Upper lobe of left lung (tissue), 6 donors: Measurements from ENCODE around the gene BRMS1L. TPM values are rescaled to one million over a fixed set of nuclear protein-coding genes. Genes with fewer than 3 reads are reported as not detected.
"Not testable (repeated sequence)": the region's sequence is repeated elsewhere in the genome, so short reads cannot be mapped to it uniquely, and the experiment has no call there.

ENCODE experiments used
- ATAC-seq, 2 donors: fragments of 200-7000 bp; cut with Tn5 transposase; one replicate each; pipeline ENCODE4 v1.9.1; 2022; ENCODE audit warnings: mild to moderate bottlenecking in 2 of 2, moderate library complexity in 2 of 2; ENCODE audit not compliant: low FRiP score in 2 of 2
- DNase-seq, 2 donors: peaks; one replicate each; pipeline ENCODE4 v3.0.0-alpha.2; 2019 to 2020
- H3K27ac ChIP-seq, 4 donors: fragments of 200-600 bp; sonication (generic); one replicate each; pipeline ENCODE4 v1.5.1; 2016 to 2019
- H3K27me3 ChIP-seq, 4 donors: fragments of 200-600 bp; sonication (generic); one replicate each; pipeline ENCODE4 v1.5.1; 2017 to 2019
- H3K36me3 ChIP-seq, 4 donors: fragments of 200-600 bp; sonication (generic); one replicate each; pipeline ENCODE4 v1.5.1; 2016 to 2019
- H3K4me1 ChIP-seq, 4 donors: fragments of 200-600 bp; sonication (generic); one replicate each; pipeline ENCODE4 v1.5.1; 2018 to 2019
- H3K4me3 ChIP-seq, 4 donors: fragments of 200-600 bp; sonication (generic); one replicate each; pipeline ENCODE4 v1.5.1; 2017 to 2019; ENCODE audit warnings: mild to moderate bottlenecking in 2 of 4, moderate library complexity in 1 of 4
- H3K9me3 ChIP-seq, 4 donors: fragments of 200-600 bp; sonication (generic); one replicate each; pipeline ENCODE4 v1.5.1; 2018 to 2019
- CTCF ChIP-seq, 6 experiments: fragments of 450-650 bp in 4 of 6; fragments of 200-600 bp in 2 of 6; sonication (generic) in 2 of 6; IDR thresholded peaks; one replicate each; pipeline ENCODE4 v1.5.1; 2016 to 2019; ENCODE audit warnings: antibody characterized with exemption in 6 of 6
- EP300 ChIP-seq, 4 donors: sonication (generic); formaldehyde crosslinking; IDR thresholded peaks; one replicate each; pipeline ENCODE4 v1.5.1; 2017; ENCODE audit warnings: antibody characterized with exemption in 4 of 4, control low read depth in 2 of 4
- POLR2A ChIP-seq, 4 donors: fragments of 450-650 bp; IDR thresholded peaks; one replicate each; pipeline ENCODE4 v1.5.1; 2016 to 2017; ENCODE audit warnings: antibody characterized with exemption in 4 of 4, mild to moderate bottlenecking in 2 of 4
- POLR2AphosphoS5 ChIP-seq, 2 donors: sonication (generic); formaldehyde crosslinking; IDR thresholded peaks; one replicate each; pipeline ENCODE4 v1.5.1; 2017; ENCODE audit warnings: antibody characterized with exemption in 2 of 2
- WGBS, 2 donors: methylation state at CpG; one replicate each; pipeline ENCODE4 v1.1.5; 2017 to 2018; 5-methylcytosine and 5-hydroxymethylcytosine counted together
- total RNA-seq, 6 donors: library from RNA; depleted of rRNA in 4 of 6; stranded (reverse); fragments of >200 nt in 4 of 6; gene quantifications; one replicate each; pipeline versions ENCODE4 v1.1.0 to v1.2.1, GENCODE V29; 2016 to 2021
- donor health status: DM: no; HTN: no; CAD: no; lungs with moderate emphysema.
- donor health status: DM: no; HTN: yes; CAD: no; lungs with severe emphysema.

The BRMS1L gene
- total RNA-seq, 6 donors from 2014 or later: 2.1 to 14.4 (median 6.7) TPM

- H3K4me1 ChIP-seq: peaks cover 10 to 24% (median 18%) of the 10 kb centered on the region in 4 donors
- TF ChIP-seq CTCF (IDR thresholded peaks at IDR 0.05): no peak
- TF ChIP-seq EP300 (IDR thresholded peaks at IDR 0.05): no peak
- TF ChIP-seq POLR2A (IDR thresholded peaks at IDR 0.05): no peak
- TF ChIP-seq POLR2AphosphoS5 (IDR thresholded peaks at IDR 0.05): no peak
- no peaks in the 10 kb centered on the region for H3K27me3 ChIP-seq
- peak overlapping the region; percentile 74 to 90 (median 80) for H3K4me3 ChIP-seq
- DNase-seq: peak in 1 of 2 donors; percentile 57
- no peaks in the 10 kb centered on the region for H3K36me3 ChIP-seq
- H3K9me3 ChIP-seq: no peaks in the 10 kb centered on the region
- WGBS, 2 donors: 2 to 4% methylated on average over 11 of the region's 11 CpGs
- no peak for ATAC-seq
- H3K27ac ChIP-seq: peak overlapping the region; percentile 89 to 95 (median 92)
Measured at GRCh38 chr14:35808076-35808637, 18.0 kb upstream of the BRMS1L start.

- peak in 3 of 4 donors; percentile 73 to 94 (median 83) for TF ChIP-seq POLR2A (IDR thresholded peaks at IDR 0.05)
- peak in 1 of 4 donors; percentile 25 for TF ChIP-seq EP300 (IDR thresholded peaks at IDR 0.05)
- TF ChIP-seq POLR2AphosphoS5 (IDR thresholded peaks at IDR 0.05): peak; percentile 83 to 95
- peak in 4 of 6 experiments; percentile 60 to 82 (median 69) for TF ChIP-seq CTCF (IDR thresholded peaks at IDR 0.05)
- 1% methylated on average over 10 to 22 of the region's 66 CpGs for WGBS, 2 donors
- DNase-seq (peak; percentile 92 to 96), ATAC-seq (peak; percentile 99)
- Histone ChIP-seq H3K4me1 (peaks cover 7 to 22% (median 17%) of the 10 kb centered on the region in 4 donors), H3K4me3 (peak within 1 kb of the TSS; percentile 74 to 90 (median 80)), H3K27ac (peak within 1 kb of the TSS; percentile 89 to 95 (median 92))
- not testable (repeated sequence) for H3K27me3 ChIP-seq, H3K9me3 ChIP-seq, H3K36me3 ChIP-seq
Measured at GRCh38 chr14:35808638-35809563, 17.2 kb upstream of the BRMS1L start, which contains the start of gene RALGAPA1. Gene RALGAPA1 (minus strand): TSS chr14:35809295. CDS start chr14:35808835, 460 bp downstream.

- H3K4me1 ChIP-seq: peaks cover 7 to 22% (median 17%) of the 10 kb centered on the region in 4 donors
- no peak for ATAC-seq
- H3K9me3 ChIP-seq: no peaks in the 10 kb centered on the region
- WGBS, 2 donors: 25 to 30% methylated on average over 2 of the region's 2 CpGs
- no peak for TF ChIP-seq EP300 (IDR thresholded peaks at IDR 0.05)
- TF ChIP-seq POLR2AphosphoS5 (IDR thresholded peaks at IDR 0.05): no peak
- no peak for TF ChIP-seq CTCF (IDR thresholded peaks at IDR 0.05)
- no peaks in the 10 kb centered on the region for H3K36me3 ChIP-seq
- peak overlapping the region; percentile 89 to 95 (median 92) for H3K27ac ChIP-seq
- no peak for DNase-seq
- no peaks in the 10 kb centered on the region for H3K27me3 ChIP-seq
- peak overlapping the region in 3 of 4 donors; percentile 74 to 80 (median 79) for H3K4me3 ChIP-seq
Measured at GRCh38 chr14:35809597-35809996, 16.5 kb upstream of the BRMS1L start.

GRCh38 chr14:35810963-35811362, 15.2 kb upstream of the BRMS1L start:
- no peak for DNase-seq
- no peaks in the 10 kb centered on the region for H3K36me3 ChIP-seq
- peaks cover 7 to 22% (median 17%) of the 10 kb centered on the region in 4 donors for H3K4me1 ChIP-seq
- H3K4me3 ChIP-seq: no peak overlapping the region
- 81 to 84% methylated on average over 4 of the region's 4 CpGs for whole genome bisulfite sequencing, 2 donors
- H3K27me3 ChIP-seq: no peaks in the 10 kb centered on the region
- no peak for ATAC-seq
- H3K27ac ChIP-seq: no peak overlapping the region
- no peaks in the 10 kb centered on the region for H3K9me3 ChIP-seq
- TF ChIP-seq EP300 (IDR thresholded peaks at IDR 0.05): no peak
- TF ChIP-seq POLR2AphosphoS5 (IDR thresholded peaks at IDR 0.05): no peak
- TF ChIP-seq CTCF (IDR thresholded peaks at IDR 0.05): no peak
- no peak for TF ChIP-seq POLR2A (IDR thresholded peaks at IDR 0.05)
